Measurements from ENCODE around the gene CACYBP. TPM values are rescaled to one million over a fixed set of nuclear protein-coding genes. Genes with fewer than 3 reads are reported as not detected.

Gene CACYBP
- total RNA-seq, 1 experiment from 2014 or later, result 202 TPM

GRCh38 chr1:175009532-175009931 is 9.8 kb downstream of the CACYBP start:
- Histone ChIP-seq H4K91ac (ENCODE audit: insufficient read length, low read depth, low read length) (no peak overlapping the region), H3K4me2 (ENCODE audit: insufficient read depth, insufficient read length, low read length) (no peak overlapping the region), H3K56ac (ENCODE audit: insufficient read length, low read depth, low read length) (no peak overlapping the region), H3K4me1 (ENCODE audit: insufficient read depth, low read length) (no peaks in the 10 kb centered on the region), H3K9ac (ENCODE audit: extremely low read depth, insufficient read length, low read length) (no peak overlapping the region), H3K79me1 (ENCODE audit: insufficient read depth, low read depth, low read length, poor library complexity, severe bottlenecking) (no peaks in the 10 kb centered on the region), H3K23me2 (ENCODE audit: insufficient read length, low read depth, low read length, poor library complexity, severe bottlenecking) (no peaks in the 10 kb centered on the region), H4K20me1 (ENCODE audit: control insufficient read depth, insufficient read depth, insufficient read length) (no peaks in the 10 kb centered on the region), H2AK5ac (ENCODE audit: insufficient read length, low read length) (no peak overlapping the region), H4K5ac (ENCODE audit: insufficient read length, low read depth, low read length) (no peak overlapping the region), H2BK12ac (ENCODE audit: insufficient read length, low read depth, low read length) (no peak overlapping the region), H3K27me3 (ENCODE audit: insufficient read depth, low read length) (no peaks in the 10 kb centered on the region), H3K9me3 (ENCODE audit: control insufficient read depth, low read depth, low read length) (no peaks in the 10 kb centered on the region), H3K14ac (ENCODE audit: insufficient read depth, low read length) (no peak overlapping the region), H3K18ac (ENCODE audit: insufficient read length, low read depth, low read length) (no peak overlapping the region), H4K8ac (replicated peaks; ENCODE audit: insufficient read length, low read depth, low read length) (no peak overlapping the region), H3T11ph (ENCODE audit: low read length) (no peak overlapping the region), H3K23ac (ENCODE audit: insufficient read length, low read depth, low read length) (no peak overlapping the region), H2BK5ac (ENCODE audit: insufficient read length, low read length) (no peak overlapping the region), H2BK15ac (ENCODE audit: low read depth, low read length) (no peak overlapping the region), H3K79me2 (ENCODE audit: insufficient read depth, low read length) (peaks cover 9% of the 10 kb centered on the region; the same call in 1 of the 2 replicates), H3K27ac (ENCODE audit: insufficient read length, low read depth, low read length) (no peak overlapping the region), H2BK120ac (ENCODE audit: low read depth, low read length, poor library complexity, severe bottlenecking) (no peak overlapping the region), H3K4ac (ENCODE audit: low read depth, low read length) (no peak overlapping the region), H2BK20ac (ENCODE audit: low read depth, low read length, poor library complexity, severe bottlenecking) (no peak overlapping the region), H2AFZ (ENCODE audit: low read length) (no peak overlapping the region)
- no peak overlapping the region for H3K4me3 Mint-ChIP-seq
- H3K4me1 Mint-ChIP-seq, result no peaks in the 10 kb centered on the region
- H3K9me3 Mint-ChIP-seq, result no peaks in the 10 kb centered on the region
- WGBS (ENCODE audit: extremely low coverage, insufficient read length, low lambda C conversion rate), result no CpG with 5 or more reads among the region's 10 CpGs
- H3K36me3 Mint-ChIP-seq (ENCODE audit: insufficient read depth in 1 of 3, low read depth in 3 of 3), result peaks cover 33 to 77% (median 62%) of the 10 kb centered on the region in 3 experiments; a peak in 6 of 7 replicates
- no peak for DNase-seq
- H3K27me3 Mint-ChIP-seq (ENCODE audit: low read depth), result no peaks in the 10 kb centered on the region
- peak overlapping the region in 1 of 3 experiments; percentile 57; a peak in 2 of 7 replicates for H3K27ac Mint-ChIP-seq
- no peak for TF ChIP-seq CTCF (conservative IDR thresholded peaks at IDR 0.05)

All from H9 (cell line).